T-cell (primary cell): ENCODE measurements around the gene TBC1D14. TPM values are rescaled to one million over a fixed set of nuclear protein-coding genes. Genes with fewer than 3 reads are reported as not detected.
A peak's percentile ranks its signal among the peaks of the same experiment; 100 is the strongest.

Experiments
- ATAC-seq, 4 experiments: fragments of 200-7000 bp in 3 of 4; fragments of 150-1000 bp in 1 of 4; cut with Tn5 transposase; replicated peaks in 1 of 4; 1 replicate in 3 of 4; 2 replicates in 1 of 4; pipeline ENCODE4 v1.10.0; 2021; ENCODE audit warnings: moderate library complexity in 3 of 4, mild to moderate bottlenecking in 2 of 4, moderate number of reproducible peaks in 1 of 4
- CTCF ChIA-PET, 2 donors: fragments of 300-600 bp; sonication (Branson Sonifier 250); formaldehyde crosslinking; loops; one replicate each; lab custom pipeline; 2022; ENCODE audit warnings: antibody characterized with exemption in 2 of 2; lab: Charles Lee
- POLR2A ChIA-PET, 2 donors: fragments of 300-600 bp; sonication (Branson Sonifier 250); formaldehyde crosslinking; loops; one replicate each; lab custom pipeline; 2022; ENCODE audit warnings: antibody characterized with exemption in 2 of 2; lab: Charles Lee
- DNase-seq, 35 experiments: peaks; one replicate each; pipeline versions ENCODE4 v3.0.0 to v3.0.0-alpha.2; 2013 to 2023
- H3K27ac ChIP-seq: one replicate; pipeline ENCODE4 v1.5.1; 2013; ENCODE audit warnings: low read length
- H3K27me3 ChIP-seq, 2 experiments: replicated peaks in 1 of 2; 1 replicate in 1 of 2; 2 replicates in 1 of 2; pipeline versions ENCODE4 v1.6.1 to v1.7.0; 2013; ENCODE audit warnings: low read length in 1 of 2, mixed read lengths in 1 of 2; ENCODE audit not compliant: control insufficient read depth in 2 of 2, insufficient read depth in 2 of 2; ENCODE audit errors: extremely low read depth in 1 of 2
- H3K36me3 ChIP-seq, 2 donors: 1 replicate in 1 of 2; 2 replicates in 1 of 2; pipeline versions ENCODE4 v1.6.1 to v1.7.0; 2013; ENCODE audit warnings: low read length in 1 of 2; ENCODE audit not compliant: control insufficient read depth in 2 of 2, insufficient read depth in 1 of 2; ENCODE audit errors: extremely low read depth in 1 of 2
- H3K4me1 ChIP-seq, 2 experiments: 1 replicate in 1 of 2; 2 replicates in 1 of 2; pipeline versions ENCODE4 v1.6.1 to v1.7.0; 2013; ENCODE audit warnings: low read length in 2 of 2, mixed read lengths in 1 of 2; ENCODE audit not compliant: insufficient read depth in 2 of 2, control insufficient read depth in 1 of 2; ENCODE audit errors: extremely low read depth in 1 of 2
- H3K4me3 ChIP-seq, 2 donors: 1 replicate in 1 of 2; 2 replicates in 1 of 2; pipeline versions ENCODE4 v1.5.1 to v1.7.0; 2013; ENCODE audit warnings: mild to moderate bottlenecking in 2 of 2, low read length in 1 of 2, moderate library complexity in 1 of 2; ENCODE audit not compliant: control insufficient read depth in 1 of 2; ENCODE audit errors: extremely low read depth in 1 of 2
- H3K9me3 ChIP-seq: 2 replicates; pipeline ENCODE4 v1.7.0; 2013
- H3K27ac Mint-ChIP-seq, 2 donors: one replicate each; pipeline ENCODE4 v1.8.0; 2020 to 2021; ENCODE audit warnings: mild to moderate bottlenecking in 2 of 2, mixed read lengths in 2 of 2
- H3K27me3 Mint-ChIP-seq, 2 donors: one replicate each; pipeline ENCODE4 v1.8.0; 2021 to 2022; ENCODE audit warnings: mixed read lengths in 2 of 2
- H3K36me3 Mint-ChIP-seq: one replicate; pipeline ENCODE4 v1.8.0; 2021; ENCODE audit warnings: mixed read lengths
- H3K4me1 Mint-ChIP-seq, 3 donors: one replicate each; pipeline ENCODE4 v1.8.0; 2020 to 2022; ENCODE audit warnings: mixed read lengths in 3 of 3, mild to moderate bottlenecking in 1 of 3
- H3K4me3 Mint-ChIP-seq, 3 donors: one replicate each; pipeline ENCODE4 v1.8.0; 2020 to 2022; ENCODE audit warnings: mild to moderate bottlenecking in 3 of 3, mixed read lengths in 3 of 3, moderate library complexity in 3 of 3
- H3K9me3 Mint-ChIP-seq, 3 donors: one replicate each; pipeline ENCODE4 v1.8.0; 2020 to 2022; ENCODE audit warnings: mixed read lengths in 3 of 3
- WGBS: methylation state at CpG from one replicate; pipeline ENCODE4 v1.1.5; 2013; ENCODE audit warnings: missing lambda C conversion rate; ENCODE audit not compliant: insufficient coverage; 5-methylcytosine and 5-hydroxymethylcytosine counted together
- total RNA-seq, 35 experiments: library from RNA in 6 of 35; stranded (reverse) in 6 of 35; fragments of 120-200 nt in 1 of 35; gene quantifications; one replicate each; pipeline versions ENCODE4 v1.2.1 to v1.2.4 and lab custom pipeline; 2013 to 2026

Gene TBC1D14
- total RNA-seq, 5 donors from 2014 or later (not counting 1 experiment from before 2014, with no cell fraction given): 44.2 to 73.8 (median 62.3) TPM

DNA sequence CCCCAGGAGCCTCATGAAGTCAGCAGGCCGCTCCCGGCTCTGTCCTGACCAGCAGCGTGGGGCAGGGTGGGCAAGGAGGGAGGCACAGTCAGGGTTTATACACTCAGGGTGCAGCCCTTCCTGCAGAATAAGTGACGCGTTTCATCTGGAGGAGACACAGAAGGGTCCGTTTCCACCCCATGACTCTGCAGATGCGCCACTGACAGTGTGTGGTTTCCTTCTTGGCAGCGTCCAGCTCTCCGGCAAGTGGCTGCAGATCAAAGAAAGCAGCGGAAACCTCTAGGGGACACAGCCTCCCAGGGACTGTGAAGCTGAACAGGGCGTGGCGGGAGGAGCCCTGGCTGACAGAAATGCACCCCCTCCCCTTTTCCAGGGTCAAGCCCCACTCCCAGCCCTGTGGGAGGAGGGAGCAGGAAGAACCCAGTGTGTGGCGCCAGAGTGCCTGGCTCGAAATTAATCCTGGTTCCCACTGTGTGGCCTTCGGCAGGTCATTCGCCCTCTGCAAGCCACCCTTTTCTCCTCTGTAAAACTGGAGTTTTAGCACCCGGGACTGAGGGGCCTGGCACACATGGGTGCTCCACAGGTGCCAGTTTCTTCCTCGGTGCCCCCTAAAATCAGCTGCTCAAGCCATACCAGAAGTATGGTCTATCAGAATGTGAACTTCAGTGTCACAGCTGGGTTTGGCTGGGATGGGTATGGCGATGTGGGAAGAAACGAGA, 17.3 kb upstream of the TBC1D14 start:
- Mint-ChIP-seq H3K4me3 (peak overlapping the region in 2 of 3 donors; percentile 47 to 67), H3K36me3 (no peaks in the 10 kb centered on the region), H3K4me1 (peaks cover 29 to 40% (median 35%) of the 10 kb centered on the region in 3 donors), H3K27me3 (no peaks in the 10 kb centered on the region), H3K9me3 (peaks cover 0 to 4% (median 0%) of the 10 kb centered on the region in 3 donors), H3K27ac (peak overlapping the region; percentile 76 to 87)
- ChIA-PET CTCF (interaction anchor here in 1 of 2 donors (1.1 kb wide), 1 partner anchor 17 kb away, joined by 5 read pairs; the partner anchor contains the start of gene TBC1D14), POLR2A (no interaction called here)
- Histone ChIP-seq H3K36me3 (no peaks in the 10 kb centered on the region), H3K27me3 (no peaks in the 10 kb centered on the region), H3K4me3 (peak overlapping the region; percentile 33 to 38), H3K9me3 (no peaks in the 10 kb centered on the region), H3K4me1 (peaks cover 9 to 41% of the 10 kb centered on the region in 2 experiments), H3K27ac (peak overlapping the region; percentile 11)
- ATAC-seq (peak; percentile 68 to 81 (median 77)), DNase-seq (peak in 16 of 35 experiments; percentile 8 to 51 (median 30))
- 19% methylated on average over 11 of the region's 20 CpGs for WGBS

DNA sequence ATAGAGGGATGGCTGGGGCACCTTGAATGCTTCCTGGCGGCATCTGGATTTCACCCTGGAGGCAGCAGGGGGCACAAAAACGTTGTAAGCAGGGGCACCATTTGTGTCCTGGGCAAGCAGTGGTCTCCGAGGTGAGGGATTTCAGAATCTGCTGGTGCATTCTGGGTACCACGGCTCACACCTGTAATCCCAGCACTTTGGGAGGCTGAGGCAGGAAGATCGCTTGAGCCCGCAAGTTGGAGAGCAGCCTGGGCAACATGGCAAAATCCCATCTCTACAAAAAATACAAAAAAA, 16.8 kb upstream of the TBC1D14 start:
- peak overlapping the region; percentile 76 to 87 for H3K27ac Mint-ChIP-seq

DNA sequence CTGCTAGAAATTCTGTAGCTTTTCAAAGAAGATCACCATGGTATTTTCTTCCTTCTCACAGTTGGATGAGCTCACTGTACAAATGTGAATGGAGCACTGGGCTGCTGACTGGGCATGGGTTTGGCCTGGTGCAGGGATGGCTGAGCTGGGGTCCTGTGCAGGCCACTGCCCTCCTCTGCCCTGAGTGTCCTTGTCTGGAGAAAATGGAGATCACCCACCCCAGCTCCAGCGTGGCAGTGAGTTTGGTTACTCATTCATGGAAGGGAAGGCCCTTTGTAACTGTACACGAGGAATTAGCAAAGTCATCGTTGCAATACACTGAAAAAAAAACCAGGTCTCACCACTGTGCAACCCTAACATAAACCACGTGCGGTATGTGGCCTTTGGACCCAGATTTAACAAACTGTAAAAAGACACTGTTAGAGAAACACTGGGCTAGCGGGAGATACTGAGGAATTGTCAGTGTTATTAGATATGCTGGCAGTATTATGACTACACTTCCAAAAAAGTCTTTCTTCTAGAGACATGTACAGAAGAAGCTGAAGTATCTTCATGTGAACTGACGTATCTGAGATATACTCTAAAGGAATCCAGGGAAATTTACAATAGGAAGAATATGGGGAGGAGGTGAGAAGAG, 16.1 kb upstream of the TBC1D14 start:
- Mint-ChIP-seq H3K4me1 (peaks cover 29 to 40% (median 36%) of the 10 kb centered on the region in 3 donors), H3K27ac (peak overlapping the region; percentile 76 to 77), H3K36me3 (no peaks in the 10 kb centered on the region), H3K4me3 (no peak overlapping the region), H3K27me3 (no peaks in the 10 kb centered on the region), H3K9me3 (peaks cover 0 to 4% (median 0%) of the 10 kb centered on the region in 3 donors)
- Histone ChIP-seq H3K27me3 (no peaks in the 10 kb centered on the region), H3K4me1 (peaks cover 11 to 42% of the 10 kb centered on the region in 2 experiments), H3K27ac (no peak overlapping the region), H3K36me3 (no peaks in the 10 kb centered on the region), H3K4me3 (no peak overlapping the region), H3K9me3 (no peaks in the 10 kb centered on the region)
- DNase-seq (no peak), ATAC-seq (no peak)
- WGBS: no CpG with 5 or more reads among the region's 7 CpGs
- ChIA-PET POLR2A (no interaction called here), CTCF (interaction anchor here (0.6 to 0.9 kb wide), 2 partner anchors 33 to 82 kb away, joined by 4 read pairs; no protein-coding TSS in a partner anchor)

More for the DNA sequence above, 16.8 kb upstream of the TBC1D14 start:
- DNase-seq (no peak), ATAC-seq (no peak)
- H3K4me3 Mint-ChIP-seq: peak overlapping the region in 1 of 3 donors; percentile 67
- Histone ChIP-seq H3K27me3 (no peaks in the 10 kb centered on the region), H3K27ac (peak overlapping the region; percentile 11), H3K36me3 (no peaks in the 10 kb centered on the region), H3K4me3 (no peak overlapping the region), H3K4me1 (peaks cover 11 to 41% of the 10 kb centered on the region in 2 experiments), H3K9me3 (no peaks in the 10 kb centered on the region)
- POLR2A ChIA-PET: no interaction called here
- H3K9me3 Mint-ChIP-seq: peaks cover 0 to 4% (median 0%) of the 10 kb centered on the region in 3 donors
- peaks cover 29 to 40% (median 35%) of the 10 kb centered on the region in 3 donors for H3K4me1 Mint-ChIP-seq
- 85% methylated on average over 4 of the region's 6 CpGs for WGBS
- CTCF ChIA-PET: interaction anchor here (0.9 to 1.1 kb wide), 2 partner anchors 17 to 82 kb away, joined by 4 to 5 read pairs; partner anchors contain the start of gene TBC1D14 (in 1 of the 2)
- no peaks in the 10 kb centered on the region for H3K36me3 Mint-ChIP-seq
- H3K27me3 Mint-ChIP-seq: no peaks in the 10 kb centered on the region

DNA sequence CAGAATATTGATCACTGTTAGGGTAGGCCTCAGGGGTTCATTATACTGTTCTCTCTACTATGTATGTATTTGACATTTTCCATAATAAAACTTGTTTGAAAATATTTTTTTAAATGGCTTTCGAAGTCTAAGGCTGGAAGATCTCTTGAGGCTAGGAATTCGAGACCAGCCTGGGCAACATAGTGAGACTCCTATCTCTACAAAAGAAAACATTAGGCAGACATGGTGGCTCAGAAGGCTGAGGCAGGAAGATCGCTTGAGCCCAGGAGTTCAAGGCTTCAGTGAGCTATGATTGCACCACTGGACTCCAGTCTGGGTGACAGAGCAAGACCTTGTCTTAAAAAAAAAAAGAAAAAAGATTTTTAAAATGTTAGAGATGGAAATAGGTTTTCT, 15.5 kb upstream of the TBC1D14 start:
- ChIA-PET POLR2A (no interaction called here), CTCF (interaction anchor here in 1 of 2 donors (0.6 kb wide), 1 partner anchor 33 kb away, joined by 4 read pairs; no protein-coding TSS in a partner anchor)
- no peaks in the 10 kb centered on the region for H3K36me3 Mint-ChIP-seq
- Histone ChIP-seq H3K27ac (peak overlapping the region; percentile 38), H3K36me3 (no peaks in the 10 kb centered on the region), H3K4me1 (peaks cover 14 to 47% of the 10 kb centered on the region in 2 experiments), H3K27me3 (no peaks in the 10 kb centered on the region), H3K9me3 (no peaks in the 10 kb centered on the region), H3K4me3 (no peak overlapping the region)
- peaks cover 33 to 44% (median 41%) of the 10 kb centered on the region in 3 donors for H3K4me1 Mint-ChIP-seq
- ATAC-seq (no peak), DNase-seq (no peak)
- H3K9me3 Mint-ChIP-seq: peaks cover 0 to 4% (median 0%) of the 10 kb centered on the region in 3 donors
- WGBS: 100% methylated on average over 1 of the region's 3 CpGs
- no peak overlapping the region for H3K4me3 Mint-ChIP-seq
- peak overlapping the region; percentile 49 to 76 for H3K27ac Mint-ChIP-seq
- H3K27me3 Mint-ChIP-seq: no peaks in the 10 kb centered on the region

DNA sequence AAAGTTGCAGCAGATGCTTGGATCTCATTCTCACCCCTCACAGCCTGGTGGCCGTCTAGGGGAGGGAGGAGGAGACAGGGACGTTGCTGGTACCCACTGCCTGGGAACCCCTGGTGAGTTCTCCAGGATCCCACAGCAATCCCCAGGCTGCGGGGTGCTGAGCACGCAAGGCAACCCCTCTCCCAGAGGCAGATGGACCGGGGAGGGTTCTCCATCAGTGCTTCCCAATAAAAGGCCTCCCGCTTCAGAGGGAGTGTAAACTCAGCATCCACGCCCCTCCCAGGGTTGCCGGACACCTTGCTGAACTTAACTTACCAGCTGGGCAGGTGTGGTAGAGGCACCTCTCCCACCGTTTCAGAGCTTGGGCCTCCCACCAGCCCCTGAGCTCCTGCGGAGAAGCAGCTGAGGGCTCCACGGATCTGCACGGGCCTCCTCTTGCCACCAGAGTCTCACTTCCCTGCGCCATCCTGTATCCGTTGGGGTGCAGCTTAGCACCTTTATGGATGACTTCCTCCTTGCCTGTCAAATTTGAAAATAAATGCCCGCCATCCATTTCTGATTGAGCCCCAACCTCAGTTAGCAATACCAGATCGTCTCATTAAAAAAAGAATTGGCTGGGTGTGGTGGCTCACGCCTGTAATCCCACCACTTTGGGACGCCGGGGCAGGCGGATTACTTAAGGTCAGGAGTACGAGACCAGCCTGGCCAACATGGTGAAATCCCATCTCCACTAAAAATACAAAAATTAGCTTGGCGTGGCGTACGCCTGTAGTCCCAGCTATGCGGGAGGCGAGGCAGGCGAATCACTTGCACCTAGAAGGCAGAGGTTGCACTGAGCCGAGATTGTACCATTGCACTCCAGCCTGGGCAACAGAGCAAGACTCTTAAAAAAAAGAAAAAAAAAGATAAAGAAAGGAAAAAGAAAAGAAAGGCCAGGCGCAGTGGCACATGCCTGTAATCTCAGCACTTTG, 14.8 kb upstream of the TBC1D14 start:
- Mint-ChIP-seq H3K4me3 (peak overlapping the region in 1 of 3 donors; percentile 19), H3K4me1 (peaks cover 41 to 52% (median 48%) of the 10 kb centered on the region in 3 donors), H3K27ac (peak overlapping the region; percentile 65 to 69), H3K27me3 (no peaks in the 10 kb centered on the region), H3K9me3 (peaks cover 0 to 4% (median 0%) of the 10 kb centered on the region in 3 donors), H3K36me3 (no peaks in the 10 kb centered on the region)
- 95% methylated on average over 22 of the region's 29 CpGs for WGBS
- peak overlapping the region; percentile 38 for H3K27ac ChIP-seq
- H3K9me3 ChIP-seq: no peaks in the 10 kb centered on the region
- CTCF ChIA-PET: no interaction called here
- no peak overlapping the region for H3K4me3 ChIP-seq
- H3K27me3 ChIP-seq: no peaks in the 10 kb centered on the region
- H3K36me3 ChIP-seq: no peaks in the 10 kb centered on the region
- peaks cover 20 to 54% of the 10 kb centered on the region in 2 experiments for H3K4me1 ChIP-seq
- ATAC-seq (no peak), DNase-seq (no peak)
- POLR2A ChIA-PET: no interaction called here
